ENCODE data around the gene RIOK1.

Gene RIOK1

GRCh38 chr6:7389451-7390225, at the start of gene RIOK1, which contains the start of gene CAGE1:
TSS of gene RIOK1 (plus strand) at chr6:7389808. CDS start at chr6:7390003, 195 bp downstream.
TSS of gene CAGE1 (minus strand) at chr6:7389742. CDS start at chr6:7387173, 2,569 bp downstream.
- TF ChIP-seq GATA2 (IDR thresholded peaks at IDR 0.05; ENCODE audit: low read depth, low read length) = no peak
- TF ChIP-seq GATA3 (IDR thresholded peaks at IDR 0.05; ENCODE audit: low read depth, low read length) = no peak

- TF ChIP-seq GATA2 (IDR thresholded peaks at IDR 0.05; ENCODE audit: low read depth, low read length) (no peak), GATA3 (IDR thresholded peaks at IDR 0.05; ENCODE audit: low read depth, low read length) (no peak)
These were observed 48.3 kb upstream of the RIOK1 start for GRCh38 chr6:7341271-7341670.

- TF ChIP-seq GATA2 (IDR thresholded peaks at IDR 0.05; ENCODE audit: low read depth, low read length) (peak; percentile 24; the same call in 1 of the 2 replicates), GATA3 (IDR thresholded peaks at IDR 0.05; ENCODE audit: low read depth, low read length) (no peak)
These were observed 47.4 kb upstream of the RIOK1 start for GRCh38 chr6:7341989-7342742.

GRCh38 chr6:7343546-7344475, 45.8 kb upstream of the RIOK1 start:
- TF ChIP-seq GATA2 (IDR thresholded peaks at IDR 0.05; ENCODE audit: low read depth, low read length) (no peak), GATA3 (IDR thresholded peaks at IDR 0.05; ENCODE audit: low read depth, low read length) (no peak)

GRCh38 chr6:7367408-7367807, 22.2 kb upstream of the RIOK1 start:
- TF ChIP-seq GATA2 (IDR thresholded peaks at IDR 0.05; ENCODE audit: low read depth, low read length) (no peak), GATA3 (IDR thresholded peaks at IDR 0.05; ENCODE audit: low read depth, low read length) (no peak)

GRCh38 chr6:7373739-7374138, 15.9 kb upstream of the RIOK1 start:
- TF ChIP-seq GATA2 (IDR thresholded peaks at IDR 0.05; ENCODE audit: low read depth, low read length) (no peak), GATA3 (IDR thresholded peaks at IDR 0.05; ENCODE audit: low read depth, low read length) (no peak)

GRCh38 chr6:7377961-7378360, 11.6 kb upstream of the RIOK1 start:
- TF ChIP-seq GATA3 (IDR thresholded peaks at IDR 0.05; ENCODE audit: low read depth, low read length) (no peak), GATA2 (IDR thresholded peaks at IDR 0.05; ENCODE audit: low read depth, low read length) (no peak)

- no peak for TF ChIP-seq GATA2 (IDR thresholded peaks at IDR 0.05; ENCODE audit: low read depth, low read length)
- TF ChIP-seq GATA3 (IDR thresholded peaks at IDR 0.05; ENCODE audit: low read depth, low read length) = no peak
These were observed 10.9 kb upstream of the RIOK1 start for GRCh38 chr6:7378740-7379139.

GRCh38 chr6:7381092-7381491, 8.5 kb upstream of the RIOK1 start:
- TF ChIP-seq GATA3 (IDR thresholded peaks at IDR 0.05; ENCODE audit: low read depth, low read length) (no peak), GATA2 (IDR thresholded peaks at IDR 0.05; ENCODE audit: low read depth, low read length) (no peak)

- no peak for TF ChIP-seq GATA3 (IDR thresholded peaks at IDR 0.05; ENCODE audit: low read depth, low read length)
- TF ChIP-seq GATA2 (IDR thresholded peaks at IDR 0.05; ENCODE audit: low read depth, low read length) = no peak
These were observed 502 bp upstream of the RIOK1 start for GRCh38 chr6:7389162-7389450.

- TF ChIP-seq GATA2 (IDR thresholded peaks at IDR 0.05; ENCODE audit: low read depth, low read length) (no peak; the same call in 1 of the 2 replicates), GATA3 (IDR thresholded peaks at IDR 0.05; ENCODE audit: low read depth, low read length) (no peak)
These were observed 744 bp downstream of the RIOK1 start for GRCh38 chr6:7390226-7390878.

- TF ChIP-seq GATA2 (IDR thresholded peaks at IDR 0.05; ENCODE audit: low read depth, low read length) = no peak
- TF ChIP-seq GATA3 (IDR thresholded peaks at IDR 0.05; ENCODE audit: low read depth, low read length) = no peak
These were observed 1.5 kb downstream of the RIOK1 start for GRCh38 chr6:7391151-7391550.

- no peak for TF ChIP-seq GATA3 (IDR thresholded peaks at IDR 0.05; ENCODE audit: low read depth, low read length)
- TF ChIP-seq GATA2 (IDR thresholded peaks at IDR 0.05; ENCODE audit: low read depth, low read length) = no peak
These were observed 2.8 kb downstream of the RIOK1 start for GRCh38 chr6:7392402-7392801.
